ENCODE results near the gene REEP2. TPM values are rescaled to one million over a fixed set of nuclear protein-coding genes. Genes with fewer than 3 reads are reported as not detected.

The REEP2 gene
- total RNA-seq, 1 donor from 2014 or later: 6.1 TPM

GRCh38 chr5:138458856-138459255, 20.0 kb downstream of the REEP2 start:
- no peak overlapping the region for H3K4me3 ChIP-seq
- no peaks in the 10 kb centered on the region for H3K36me3 ChIP-seq
- H3K9me3 ChIP-seq: no peaks in the 10 kb centered on the region
- DNase-seq (ENCODE audit: extremely low spot score in 2 of 2): no peak
- H3K27ac ChIP-seq: no peak overlapping the region
- TF ChIP-seq POLR2AphosphoS5 (IDR thresholded peaks at IDR 0.05; ENCODE audit: insufficient read depth in 1 of 2, low read depth in 1 of 2) (no peak), POLR2A (IDR thresholded peaks at IDR 0.05) (no peak)
- TF ChIP-seq, protein P1, sequence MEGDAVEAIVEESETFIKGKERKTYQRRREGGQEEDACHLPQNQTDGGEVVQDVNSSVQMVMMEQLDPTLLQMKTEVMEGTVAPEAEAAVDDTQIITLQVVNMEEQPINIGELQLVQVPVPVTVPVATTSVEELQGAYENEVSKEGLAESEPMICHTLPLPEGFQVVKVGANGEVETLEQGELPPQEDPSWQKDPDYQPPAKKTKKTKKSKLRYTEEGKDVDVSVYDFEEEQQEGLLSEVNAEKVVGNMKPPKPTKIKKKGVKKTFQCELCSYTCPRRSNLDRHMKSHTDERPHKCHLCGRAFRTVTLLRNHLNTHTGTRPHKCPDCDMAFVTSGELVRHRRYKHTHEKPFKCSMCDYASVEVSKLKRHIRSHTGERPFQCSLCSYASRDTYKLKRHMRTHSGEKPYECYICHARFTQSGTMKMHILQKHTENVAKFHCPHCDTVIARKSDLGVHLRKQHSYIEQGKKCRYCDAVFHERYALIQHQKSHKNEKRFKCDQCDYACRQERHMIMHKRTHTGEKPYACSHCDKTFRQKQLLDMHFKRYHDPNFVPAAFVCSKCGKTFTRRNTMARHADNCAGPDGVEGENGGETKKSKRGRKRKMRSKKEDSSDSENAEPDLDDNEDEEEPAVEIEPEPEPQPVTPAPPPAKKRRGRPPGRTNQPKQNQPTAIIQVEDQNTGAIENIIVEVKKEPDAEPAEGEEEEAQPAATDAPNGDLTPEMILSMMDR (IDR thresholded peaks at IDR 0.05): no peak
- intact Hi-C loops (cut with DNase I): loop anchor here (5.0 kb wide), 1 partner anchor 83 kb away; the partner anchor contains the start of gene ETF1
- H3K4me1 ChIP-seq: peaks cover 6% of the 10 kb centered on the region
- no peaks in the 10 kb centered on the region for H3K27me3 ChIP-seq

- intact Hi-C loops (cut with DNase I): loop anchor here (5.0 kb wide), 1 partner anchor 83 kb away; the partner anchor contains the start of gene ETF1
- H3K4me1 ChIP-seq: peaks cover 6% of the 10 kb centered on the region
- no peak for TF ChIP-seq POLR2A (IDR thresholded peaks at IDR 0.05)
- TF ChIP-seq, protein P1 (IDR thresholded peaks at IDR 0.05): no peak
- no peak for TF ChIP-seq POLR2AphosphoS5 (IDR thresholded peaks at IDR 0.05; ENCODE audit: insufficient read depth in 1 of 2, low read depth in 1 of 2)
- no peak overlapping the region for H3K4me3 ChIP-seq
- H3K36me3 ChIP-seq: no peaks in the 10 kb centered on the region
- H3K27me3 ChIP-seq: no peaks in the 10 kb centered on the region
- H3K27ac ChIP-seq: no peak overlapping the region
- no peak for DNase-seq (ENCODE audit: extremely low spot score in 2 of 2)
- no peaks in the 10 kb centered on the region for H3K9me3 ChIP-seq
Measured at GRCh38 chr5:138459311-138459933, 20.6 kb downstream of the REEP2 start.

DNA sequence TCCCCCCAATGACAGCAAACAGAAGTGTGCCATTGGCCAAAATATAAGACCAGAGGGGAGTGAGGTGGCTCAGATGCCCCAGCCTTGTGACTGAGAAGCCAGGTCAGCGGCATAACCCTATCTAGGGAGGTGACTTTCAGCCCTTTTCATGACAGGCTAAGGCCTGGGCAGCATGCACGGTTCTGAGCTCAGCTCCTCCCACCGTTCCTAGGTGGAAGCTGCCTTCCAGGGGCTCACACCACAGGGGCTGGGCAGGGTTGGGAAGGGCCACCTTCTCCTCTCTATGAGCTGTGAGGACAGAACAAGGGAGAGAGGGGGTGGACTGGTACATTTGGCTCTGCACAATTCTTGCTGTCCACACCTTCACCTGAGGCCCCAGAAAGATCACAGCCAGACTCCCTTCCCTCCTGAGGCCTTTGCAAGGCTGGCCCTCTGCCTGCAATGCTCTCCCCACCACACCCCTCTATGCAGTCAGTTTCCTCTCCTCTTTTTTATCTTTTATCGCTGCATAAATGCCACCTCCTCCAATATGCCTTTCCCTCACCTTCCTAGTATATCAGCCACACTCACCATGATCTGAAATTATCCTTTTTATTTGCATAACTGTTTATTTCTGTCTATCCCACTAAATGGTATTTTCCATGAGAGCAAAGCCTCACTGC, 21.3 kb downstream of the REEP2 start:
- no peak for DNase-seq (ENCODE audit: extremely low spot score in 2 of 2)
- Histone ChIP-seq H3K4me1 (peaks cover 6% of the 10 kb centered on the region), H3K27ac (no peak overlapping the region), H3K9me3 (no peaks in the 10 kb centered on the region), H3K27me3 (no peaks in the 10 kb centered on the region), H3K36me3 (no peaks in the 10 kb centered on the region), H3K4me3 (no peak overlapping the region)
- intact Hi-C loops (cut with DNase I): no loop called here
- TF ChIP-seq, protein P1 (IDR thresholded peaks at IDR 0.05): no peak
- TF ChIP-seq POLR2AphosphoS5 (IDR thresholded peaks at IDR 0.05; ENCODE audit: insufficient read depth in 1 of 2, low read depth in 1 of 2) (no peak), POLR2A (IDR thresholded peaks at IDR 0.05) (no peak)

GRCh38 chr5:138461343-138462125, 22.7 kb downstream of the REEP2 start:
- TF ChIP-seq POLR2AphosphoS5 (IDR thresholded peaks at IDR 0.05; ENCODE audit: insufficient read depth in 1 of 2, low read depth in 1 of 2) (peak in 1 of 2 donors; percentile 60), POLR2A (IDR thresholded peaks at IDR 0.05) (no peak)
- TF ChIP-seq, protein P1 (IDR thresholded peaks at IDR 0.05): peak in 1 of 3 experiments; percentile 2
- no peak overlapping the region for H3K4me3 ChIP-seq
- peaks cover 16% of the 10 kb centered on the region for H3K4me1 ChIP-seq
- H3K36me3 ChIP-seq: no peaks in the 10 kb centered on the region
- H3K27me3 ChIP-seq: no peaks in the 10 kb centered on the region
- H3K27ac ChIP-seq: no peak overlapping the region
- intact Hi-C loops (cut with DNase I): no loop called here
- DNase-seq (ENCODE audit: extremely low spot score in 2 of 2): peak in 1 of 2 donors; percentile 80
- no peaks in the 10 kb centered on the region for H3K9me3 ChIP-seq

Data from vagina (tissue), 2 donors.